ENCODE results near the gene EDAR.

Gene EDAR

DNA sequence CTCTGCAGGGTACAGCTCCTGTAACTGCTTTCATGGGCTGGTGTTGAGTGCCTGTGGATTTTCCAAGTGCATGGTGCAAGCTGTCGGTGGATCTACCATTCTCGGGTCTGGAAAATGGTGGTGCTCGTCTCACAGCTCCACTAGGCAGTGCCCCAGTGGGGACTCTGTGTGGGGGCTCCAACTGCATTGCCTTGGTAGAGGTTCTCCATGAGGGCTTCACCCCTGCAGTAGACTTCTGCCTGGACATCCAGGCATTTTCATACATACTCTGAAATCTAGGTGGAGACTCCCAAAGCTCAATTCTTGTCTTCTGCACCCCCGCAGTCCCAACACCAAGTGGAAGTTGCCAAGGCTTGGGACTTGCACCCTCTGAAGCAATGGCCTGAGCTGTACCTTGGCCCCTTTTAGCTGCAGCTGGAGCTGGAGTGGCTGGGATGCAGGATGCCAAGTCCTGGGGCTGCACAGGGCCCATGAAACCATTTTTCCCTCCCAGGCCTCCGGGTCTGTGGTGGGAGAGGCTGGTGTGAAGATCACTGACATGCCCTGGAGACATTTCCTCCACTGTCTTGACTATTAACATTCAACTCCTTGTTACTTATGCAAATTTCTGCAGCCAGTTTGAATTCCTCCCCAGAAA, 41.6 kb downstream of the EDAR start:
- H3K4me1 ChIP-seq (ENCODE audit: control insufficient read depth, insufficient read depth, low read length) = no peaks in the 10 kb centered on the region
- peaks cover 10% of the 10 kb centered on the region; the same call in 1 of the 2 replicates for H3K9me3 ChIP-seq (ENCODE audit: control insufficient read depth, insufficient read depth, low read length)
- H3K9ac ChIP-seq (ENCODE audit: low read depth, low read length) = no peak overlapping the region
- no peak overlapping the region for H3K27ac ChIP-seq (ENCODE audit: low read depth, low read length)
- H3K27me3 ChIP-seq (ENCODE audit: control insufficient read depth, insufficient read depth, low read length) = no peaks in the 10 kb centered on the region
- H3K4me3 ChIP-seq (ENCODE audit: low read depth, low read length) = no peak overlapping the region
- no peaks in the 10 kb centered on the region for H3K36me3 ChIP-seq (ENCODE audit: control insufficient read depth, insufficient read depth, low read length)

DNA sequence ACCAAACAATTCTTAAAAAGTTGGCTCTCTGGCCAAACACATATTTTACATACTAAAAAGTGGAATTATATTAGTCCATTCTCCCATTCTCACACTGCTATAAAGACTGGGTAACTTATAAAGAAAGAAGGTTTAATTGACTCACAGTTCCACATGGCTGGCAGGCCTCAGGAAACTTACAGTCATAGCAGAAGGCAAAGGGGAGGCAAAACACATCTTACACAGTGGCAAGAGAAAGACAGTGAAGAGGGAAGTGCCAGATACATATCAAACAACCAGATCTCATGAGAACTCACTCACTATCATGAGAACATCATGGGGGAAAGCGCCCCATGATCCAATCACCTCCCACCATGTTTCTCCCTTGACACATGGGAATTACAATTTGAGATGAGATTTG, 42.6 kb downstream of the EDAR start:
- no peak overlapping the region for H3K27ac ChIP-seq (ENCODE audit: low read depth, low read length)
- H3K9me3 ChIP-seq (ENCODE audit: control insufficient read depth, insufficient read depth, low read length) = peaks cover 10% of the 10 kb centered on the region; the same call in 1 of the 2 replicates
- H3K4me3 ChIP-seq (ENCODE audit: low read depth, low read length) = no peak overlapping the region
- no peaks in the 10 kb centered on the region for H3K4me1 ChIP-seq (ENCODE audit: control insufficient read depth, insufficient read depth, low read length)
- H3K9ac ChIP-seq (ENCODE audit: low read depth, low read length) = no peak overlapping the region
- H3K27me3 ChIP-seq (ENCODE audit: control insufficient read depth, insufficient read depth, low read length) = no peaks in the 10 kb centered on the region
- no peaks in the 10 kb centered on the region for H3K36me3 ChIP-seq (ENCODE audit: control insufficient read depth, insufficient read depth, low read length)

DNA sequence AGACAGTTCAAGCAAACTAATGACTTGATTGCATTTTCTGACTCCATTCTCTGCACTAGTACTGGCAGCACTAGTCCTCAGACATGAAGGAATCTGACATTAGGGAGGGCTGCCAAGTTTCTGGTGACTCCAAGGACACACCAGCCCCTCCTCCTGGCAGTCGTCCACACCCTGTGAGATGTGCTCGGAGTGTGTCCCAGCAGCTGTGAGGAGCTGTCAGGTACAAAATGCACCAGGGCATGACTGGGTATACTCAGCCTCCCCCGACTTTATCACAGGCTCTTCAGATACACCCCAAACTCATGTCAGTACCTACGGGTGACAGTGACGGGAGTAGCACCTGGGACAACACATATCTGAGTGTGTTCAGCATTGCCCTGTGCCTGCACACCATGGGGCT, 43.1 kb downstream of the EDAR start:
- H3K27ac ChIP-seq (ENCODE audit: low read depth, low read length) = no peak overlapping the region
- no peaks in the 10 kb centered on the region for H3K4me1 ChIP-seq (ENCODE audit: control insufficient read depth, insufficient read depth, low read length)
- no peaks in the 10 kb centered on the region for H3K36me3 ChIP-seq (ENCODE audit: control insufficient read depth, insufficient read depth, low read length)
- H3K9ac ChIP-seq (ENCODE audit: low read depth, low read length) = no peak overlapping the region
- no peak overlapping the region for H3K4me3 ChIP-seq (ENCODE audit: low read depth, low read length)
- peaks cover 10% of the 10 kb centered on the region; the same call in 1 of the 2 replicates for H3K9me3 ChIP-seq (ENCODE audit: control insufficient read depth, insufficient read depth, low read length)
- no peaks in the 10 kb centered on the region for H3K27me3 ChIP-seq (ENCODE audit: control insufficient read depth, insufficient read depth, low read length)

DNA sequence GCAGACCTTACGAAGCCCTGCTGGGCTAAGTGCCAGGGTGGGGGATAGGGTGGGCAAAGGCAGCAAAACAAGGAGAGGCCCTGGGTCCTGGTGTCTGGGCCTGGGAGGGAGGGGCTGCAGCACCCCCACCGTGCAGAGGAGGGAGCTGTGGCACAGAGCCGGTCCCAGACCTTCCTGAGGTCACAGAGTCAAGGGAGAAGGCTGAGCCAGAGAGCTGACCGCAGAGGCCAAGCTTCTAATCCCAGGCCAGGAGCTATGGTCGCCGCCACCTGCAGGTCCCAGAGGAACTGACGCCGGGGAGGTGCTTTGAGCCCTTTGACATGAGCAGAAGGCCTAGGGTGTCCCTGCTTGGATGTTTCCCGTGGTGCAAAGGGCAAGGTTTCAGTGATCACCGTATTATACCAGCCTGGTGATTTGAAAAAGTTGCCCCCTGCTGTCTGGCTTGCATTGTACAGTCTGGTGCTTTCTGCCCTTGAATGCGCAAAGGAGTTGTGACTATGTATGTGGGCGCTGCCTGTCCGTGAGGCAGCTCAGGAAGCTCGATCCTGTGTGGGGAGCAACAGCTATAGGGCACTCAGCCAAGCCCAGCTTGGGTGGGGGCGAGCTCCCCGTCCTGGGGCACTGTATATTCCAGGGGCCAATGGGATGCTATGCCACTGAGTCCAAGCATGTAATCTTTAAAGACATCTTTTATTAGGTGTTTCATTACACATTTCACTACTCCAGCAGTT, 44.3 kb downstream of the EDAR start:
- no peak overlapping the region for H3K4me3 ChIP-seq (ENCODE audit: low read depth, low read length)
- H3K9ac ChIP-seq (ENCODE audit: low read depth, low read length) = no peak overlapping the region
- peaks cover 10% of the 10 kb centered on the region; the same call in 1 of the 2 replicates for H3K9me3 ChIP-seq (ENCODE audit: control insufficient read depth, insufficient read depth, low read length)
- no peaks in the 10 kb centered on the region for H3K4me1 ChIP-seq (ENCODE audit: control insufficient read depth, insufficient read depth, low read length)
- no peaks in the 10 kb centered on the region for H3K36me3 ChIP-seq (ENCODE audit: control insufficient read depth, insufficient read depth, low read length)
- H3K27me3 ChIP-seq (ENCODE audit: control insufficient read depth, insufficient read depth, low read length) = no peaks in the 10 kb centered on the region
- H3K27ac ChIP-seq (ENCODE audit: low read depth, low read length) = no peak overlapping the region

DNA sequence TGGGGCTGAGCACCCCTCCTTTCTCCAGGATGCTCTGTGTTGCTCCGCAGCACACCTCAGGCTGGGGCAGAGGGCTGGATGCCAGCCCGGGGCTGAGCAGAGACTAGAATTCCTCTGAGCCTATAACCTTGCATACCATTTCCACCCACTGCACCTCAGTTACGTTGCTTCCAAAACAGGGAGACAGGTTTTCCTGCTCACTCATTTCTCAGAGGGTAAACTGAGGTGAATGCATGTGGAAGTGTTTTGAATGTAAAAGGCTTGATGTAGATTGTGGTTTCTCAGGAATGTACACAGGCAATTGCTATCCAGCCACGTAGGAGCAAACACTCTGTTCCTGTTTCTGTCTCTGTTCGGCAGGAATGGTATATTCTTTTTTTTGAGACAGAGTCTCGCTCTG, 45.3 kb downstream of the EDAR start:
- H3K36me3 ChIP-seq (ENCODE audit: control insufficient read depth, insufficient read depth, low read length) = no peaks in the 10 kb centered on the region
- no peak overlapping the region for H3K9ac ChIP-seq (ENCODE audit: low read depth, low read length)
- no peak overlapping the region for H3K4me3 ChIP-seq (ENCODE audit: low read depth, low read length)
- H3K27me3 ChIP-seq (ENCODE audit: control insufficient read depth, insufficient read depth, low read length) = no peaks in the 10 kb centered on the region
- H3K27ac ChIP-seq (ENCODE audit: low read depth, low read length) = no peak overlapping the region
- peaks cover 10% of the 10 kb centered on the region; the same call in 1 of the 2 replicates for H3K9me3 ChIP-seq (ENCODE audit: control insufficient read depth, insufficient read depth, low read length)
- H3K4me1 ChIP-seq (ENCODE audit: control insufficient read depth, insufficient read depth, low read length) = no peaks in the 10 kb centered on the region

DNA sequence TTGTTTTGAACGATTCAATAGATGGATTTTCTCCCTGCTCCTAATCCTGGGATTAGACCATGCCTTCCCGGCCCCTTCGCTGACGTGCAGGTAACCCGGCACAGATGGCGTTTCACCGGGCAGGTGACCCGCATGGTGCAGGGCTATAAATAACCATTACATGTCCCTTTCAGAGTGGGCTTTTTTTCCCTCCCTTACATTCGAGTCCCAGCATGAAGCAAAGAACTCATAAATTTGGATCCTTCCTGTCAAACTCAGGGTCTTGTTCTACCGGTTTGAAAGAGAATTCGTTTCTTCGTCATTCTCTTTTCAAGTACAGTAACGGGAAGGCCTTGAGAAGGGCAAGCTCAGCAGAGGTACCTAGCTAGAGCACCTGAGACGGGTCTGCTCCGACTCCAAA, 46.1 kb downstream of the EDAR start:
- no peak overlapping the region for H3K9ac ChIP-seq (ENCODE audit: low read depth, low read length)
- H3K36me3 ChIP-seq (ENCODE audit: control insufficient read depth, insufficient read depth, low read length) = no peaks in the 10 kb centered on the region
- no peaks in the 10 kb centered on the region for H3K27me3 ChIP-seq (ENCODE audit: control insufficient read depth, insufficient read depth, low read length)
- no peaks in the 10 kb centered on the region for H3K4me1 ChIP-seq (ENCODE audit: control insufficient read depth, insufficient read depth, low read length)
- no peak overlapping the region for H3K27ac ChIP-seq (ENCODE audit: low read depth, low read length)
- H3K4me3 ChIP-seq (ENCODE audit: low read depth, low read length) = no peak overlapping the region
- H3K9me3 ChIP-seq (ENCODE audit: control insufficient read depth, insufficient read depth, low read length) = peaks cover 10% of the 10 kb centered on the region; the same call in 1 of the 2 replicates

DNA sequence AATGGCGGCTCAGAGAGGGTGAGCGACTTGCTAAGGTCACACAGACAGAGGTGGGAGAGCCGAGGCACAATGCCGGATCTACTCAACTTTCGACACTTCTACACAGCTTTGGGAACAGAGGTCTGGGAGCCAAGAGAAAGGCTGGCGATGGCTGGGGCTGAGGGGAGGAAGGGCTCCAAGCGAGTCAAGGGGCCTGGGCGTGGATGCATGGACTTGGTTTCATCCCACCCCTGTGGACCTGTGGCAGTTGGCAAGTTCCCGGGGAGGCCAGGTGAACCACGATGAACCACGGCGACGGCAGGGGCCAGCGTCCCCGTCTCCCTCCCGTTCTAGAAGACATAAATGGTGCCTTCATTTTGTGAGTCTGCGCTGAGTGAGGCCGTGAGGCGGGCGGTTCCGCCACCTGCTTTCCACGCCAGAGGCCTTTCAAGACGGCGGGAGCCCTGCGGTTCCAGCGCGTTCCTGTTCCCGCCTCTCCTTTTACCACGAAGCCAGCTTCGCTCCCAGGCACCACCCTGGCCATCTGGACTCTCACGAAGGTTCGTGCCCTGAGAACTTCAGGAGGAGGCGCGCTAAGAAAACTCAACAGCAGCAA, 46.7 kb downstream of the EDAR start:
- Histone ChIP-seq H3K27me3 (ENCODE audit: control insufficient read depth, insufficient read depth, low read length) (no peaks in the 10 kb centered on the region), H3K36me3 (ENCODE audit: control insufficient read depth, insufficient read depth, low read length) (no peaks in the 10 kb centered on the region), H3K9me3 (ENCODE audit: control insufficient read depth, insufficient read depth, low read length) (peaks cover 7% of the 10 kb centered on the region; the same call in 1 of the 2 replicates), H3K4me3 (ENCODE audit: low read depth, low read length) (no peak overlapping the region), H3K4me1 (ENCODE audit: control insufficient read depth, insufficient read depth, low read length) (no peaks in the 10 kb centered on the region), H3K9ac (ENCODE audit: low read depth, low read length) (no peak overlapping the region), H3K27ac (ENCODE audit: low read depth, low read length) (no peak overlapping the region)

DNA sequence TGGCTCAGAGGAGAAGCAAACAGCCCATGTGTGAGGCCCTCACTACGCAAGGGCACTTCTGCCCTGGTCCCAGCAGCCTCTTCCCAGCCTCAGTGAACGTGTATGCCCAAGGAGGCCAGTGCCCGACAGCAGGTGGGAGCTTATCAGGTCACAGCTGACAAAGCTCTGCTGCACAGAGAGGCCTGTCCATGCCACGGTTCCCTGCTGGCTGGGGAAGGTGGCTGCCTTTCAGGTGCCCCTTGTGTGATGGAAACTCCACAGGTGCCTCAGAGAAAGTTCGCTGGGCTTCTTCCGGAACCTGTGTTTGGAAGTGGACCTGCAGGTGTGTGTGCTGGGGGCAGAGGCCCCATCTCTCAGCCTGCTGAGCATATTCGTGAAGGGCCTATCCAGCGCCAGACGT, 47.3 kb downstream of the EDAR start:
- no peak overlapping the region for H3K27ac ChIP-seq (ENCODE audit: low read depth, low read length)
- no peak overlapping the region for H3K9ac ChIP-seq (ENCODE audit: low read depth, low read length)
- H3K4me1 ChIP-seq (ENCODE audit: control insufficient read depth, insufficient read depth, low read length) = no peaks in the 10 kb centered on the region
- peaks cover 3% of the 10 kb centered on the region; the same call in 1 of the 2 replicates for H3K9me3 ChIP-seq (ENCODE audit: control insufficient read depth, insufficient read depth, low read length)
- H3K36me3 ChIP-seq (ENCODE audit: control insufficient read depth, insufficient read depth, low read length) = no peaks in the 10 kb centered on the region
- H3K27me3 ChIP-seq (ENCODE audit: control insufficient read depth, insufficient read depth, low read length) = no peaks in the 10 kb centered on the region
- H3K4me3 ChIP-seq (ENCODE audit: low read depth, low read length) = no peak overlapping the region

DNA sequence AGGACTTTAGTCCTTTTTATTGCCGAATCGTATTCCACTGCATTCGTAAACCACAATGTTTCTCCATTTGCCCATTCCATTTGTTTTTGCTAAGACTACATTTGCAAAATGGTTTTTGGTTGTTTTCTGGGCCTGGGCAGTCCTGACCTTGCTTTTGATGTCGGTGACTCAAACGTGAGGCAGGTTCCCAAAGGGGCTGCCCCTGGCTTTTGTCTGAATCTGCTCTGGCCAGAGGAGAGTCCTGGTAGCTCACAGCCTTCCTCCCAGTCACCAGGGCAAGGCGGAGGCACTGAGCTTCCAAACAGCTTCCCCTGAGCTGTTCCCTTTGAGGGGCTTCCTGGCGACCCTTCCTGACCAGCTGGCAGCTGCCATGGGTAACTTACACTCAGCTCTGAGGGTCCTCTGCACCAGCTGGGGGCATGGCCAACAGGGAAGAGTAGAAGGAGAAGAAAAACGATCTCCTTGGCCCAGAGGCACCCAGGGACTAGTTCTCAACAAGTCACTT, 47.8 kb downstream of the EDAR start:
- H3K4me3 ChIP-seq (ENCODE audit: low read depth, low read length) = no peak overlapping the region
- no peak overlapping the region for H3K27ac ChIP-seq (ENCODE audit: low read depth, low read length)
- no peaks in the 10 kb centered on the region for H3K4me1 ChIP-seq (ENCODE audit: control insufficient read depth, insufficient read depth, low read length)
- H3K9ac ChIP-seq (ENCODE audit: low read depth, low read length) = no peak overlapping the region
- no peaks in the 10 kb centered on the region for H3K36me3 ChIP-seq (ENCODE audit: control insufficient read depth, insufficient read depth, low read length)
- H3K27me3 ChIP-seq (ENCODE audit: control insufficient read depth, insufficient read depth, low read length) = no peaks in the 10 kb centered on the region
- H3K9me3 ChIP-seq (ENCODE audit: control insufficient read depth, insufficient read depth, low read length) = no peaks in the 10 kb centered on the region; the same call in 1 of the 2 replicates

DNA sequence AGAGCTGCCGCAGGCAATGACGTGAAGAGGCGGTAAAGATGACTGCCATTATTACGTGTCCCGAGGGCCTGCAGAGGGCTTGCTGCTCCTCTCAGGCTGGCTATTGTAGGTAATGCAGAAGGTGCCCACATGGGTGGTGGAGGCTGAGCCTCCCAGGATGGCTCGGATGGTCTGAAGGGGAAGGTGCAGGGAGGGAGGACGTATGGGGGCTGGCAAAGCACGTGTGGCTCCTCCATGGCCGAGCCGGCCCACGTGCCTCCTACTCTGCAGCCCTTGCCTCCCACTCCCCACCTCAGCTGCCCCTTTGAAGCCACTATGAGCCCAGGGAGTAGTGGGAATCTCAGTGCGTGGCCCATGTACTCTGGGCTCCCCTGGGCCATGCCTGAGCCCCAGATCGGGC, 48.9 kb downstream of the EDAR start:
- Histone ChIP-seq H3K27me3 (ENCODE audit: control insufficient read depth, insufficient read depth, low read length) (no peaks in the 10 kb centered on the region), H3K4me3 (ENCODE audit: low read depth, low read length) (no peak overlapping the region), H3K4me1 (ENCODE audit: control insufficient read depth, insufficient read depth, low read length) (peaks cover 5% of the 10 kb centered on the region)

More for the DNA sequence above, 48.9 kb downstream of the EDAR start:
- Histone ChIP-seq H3K27ac (ENCODE audit: low read depth, low read length) (no peak overlapping the region), H3K36me3 (ENCODE audit: control insufficient read depth, insufficient read depth, low read length) (no peaks in the 10 kb centered on the region), H3K9ac (ENCODE audit: low read depth, low read length) (no peak overlapping the region), H3K9me3 (ENCODE audit: control insufficient read depth, insufficient read depth, low read length) (no peaks in the 10 kb centered on the region)

All from HUES48 (cell line).